GM18508 (cell line): ENCODE results near the gene APOLD1.
"Not testable (repeated sequence)": the region's sequence is repeated elsewhere in the genome, so short reads cannot be mapped to it uniquely, and the experiment has no call there.

Experiments used
- ATAC-seq: cut with Tn5 transposase; IDR thresholded peaks from one replicate; pipeline ENCODE4 v1.9.1; 2021; ENCODE audit warnings: moderate number of reproducible peaks; ENCODE audit not compliant: insufficient read depth, unreplicated experiment

The APOLD1 gene

DNA sequence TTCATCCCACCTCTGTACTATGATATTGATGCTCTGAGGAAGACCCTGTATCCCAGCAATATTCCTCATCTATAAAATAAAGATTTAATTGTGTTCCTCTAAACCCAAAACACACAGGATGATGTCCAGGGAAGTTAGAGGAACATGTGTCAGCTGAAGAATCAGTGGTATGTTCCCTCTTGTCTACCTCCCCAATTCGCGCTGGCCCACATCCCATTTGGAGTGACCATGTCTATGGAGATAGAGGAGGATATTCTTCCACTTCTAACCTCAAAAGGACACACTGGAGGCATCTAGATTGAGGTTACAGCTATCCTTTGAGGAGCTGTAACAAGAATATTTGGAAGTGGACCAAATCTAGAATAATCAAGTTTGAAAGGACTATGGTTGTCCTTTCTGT, 1.3 kb upstream of the APOLD1 start:
- no peak for ATAC-seq

DNA sequence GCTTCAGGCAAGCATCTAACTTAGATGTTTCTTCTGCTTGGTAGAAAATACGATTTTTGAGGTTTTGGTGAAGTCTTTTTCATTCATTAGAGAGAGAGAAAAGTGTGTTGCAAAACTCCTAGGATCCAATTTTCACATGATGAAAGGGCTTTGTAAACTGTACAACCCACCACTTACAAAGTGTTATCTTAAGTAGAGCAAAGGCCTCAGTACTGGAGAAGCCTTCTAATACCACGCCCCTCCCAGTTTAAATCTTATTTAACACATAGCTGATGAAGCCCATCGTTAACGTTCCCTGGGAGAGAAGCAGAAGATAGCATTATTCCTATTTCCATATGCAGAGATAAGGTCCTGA, 869 bp downstream of the APOLD1 start:
- ATAC-seq: no peak

DNA sequence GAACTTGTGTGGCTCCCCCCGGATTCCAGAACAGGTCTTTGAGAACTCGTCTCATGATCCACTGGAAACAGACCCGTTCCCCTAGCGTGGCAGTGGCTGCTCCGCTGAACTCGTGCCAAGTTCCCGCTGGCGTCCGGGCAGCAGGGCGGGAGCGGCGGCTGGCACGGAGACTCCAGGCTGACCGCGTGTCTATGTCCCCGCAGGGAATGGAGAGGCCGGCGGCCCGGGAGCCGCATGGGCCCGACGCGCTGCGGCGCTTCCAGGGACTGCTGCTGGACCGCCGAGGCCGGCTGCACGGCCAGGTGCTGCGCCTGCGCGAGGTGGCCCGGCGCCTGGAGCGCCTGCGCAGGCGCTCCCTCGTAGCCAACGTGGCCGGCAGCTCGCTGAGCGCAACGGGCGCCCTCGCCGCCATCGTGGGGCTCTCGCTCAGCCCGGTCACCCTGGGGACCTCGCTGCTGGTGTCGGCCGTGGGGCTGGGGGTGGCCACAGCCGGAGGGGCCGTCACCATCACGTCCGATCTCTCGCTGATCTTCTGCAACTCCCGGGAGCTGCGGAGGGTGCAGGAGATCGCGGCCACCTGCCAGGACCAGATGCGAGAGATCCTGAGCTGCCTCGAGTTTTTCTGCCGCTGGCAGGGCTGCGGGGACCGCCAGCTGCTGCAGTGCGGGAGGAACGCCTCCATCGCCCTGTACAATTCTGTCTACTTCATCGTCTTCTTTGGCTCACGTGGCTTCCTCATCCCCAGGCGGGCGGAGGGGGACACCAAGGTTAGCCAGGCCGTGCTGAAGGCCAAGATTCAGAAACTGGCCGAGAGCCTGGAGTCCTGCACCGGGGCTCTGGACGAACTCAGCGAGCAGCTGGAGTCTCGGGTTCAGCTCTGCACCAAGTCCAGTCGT, 1.5 kb downstream of the APOLD1 start:
- no peak for ATAC-seq

DNA sequence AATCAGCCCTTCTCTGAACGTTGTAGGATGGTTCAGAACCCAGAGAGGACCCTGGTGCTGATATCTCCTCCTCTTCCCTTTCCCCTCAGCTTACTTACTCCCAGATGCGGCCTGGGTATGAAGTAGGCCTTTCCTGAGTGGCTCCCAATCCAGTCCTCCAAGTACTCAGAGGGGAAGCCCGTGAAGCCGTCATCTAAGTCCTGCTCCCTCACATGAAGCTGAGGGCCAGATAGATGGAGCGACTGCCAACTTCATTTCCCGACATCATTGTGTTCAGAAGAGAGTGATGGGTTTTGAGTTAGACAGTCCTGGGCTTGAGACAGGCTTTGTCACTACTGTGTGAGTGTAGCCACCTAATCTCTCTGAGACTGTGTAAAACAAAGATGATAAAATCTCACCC, 2.7 kb downstream of the APOLD1 start:
- ATAC-seq: no peak

DNA sequence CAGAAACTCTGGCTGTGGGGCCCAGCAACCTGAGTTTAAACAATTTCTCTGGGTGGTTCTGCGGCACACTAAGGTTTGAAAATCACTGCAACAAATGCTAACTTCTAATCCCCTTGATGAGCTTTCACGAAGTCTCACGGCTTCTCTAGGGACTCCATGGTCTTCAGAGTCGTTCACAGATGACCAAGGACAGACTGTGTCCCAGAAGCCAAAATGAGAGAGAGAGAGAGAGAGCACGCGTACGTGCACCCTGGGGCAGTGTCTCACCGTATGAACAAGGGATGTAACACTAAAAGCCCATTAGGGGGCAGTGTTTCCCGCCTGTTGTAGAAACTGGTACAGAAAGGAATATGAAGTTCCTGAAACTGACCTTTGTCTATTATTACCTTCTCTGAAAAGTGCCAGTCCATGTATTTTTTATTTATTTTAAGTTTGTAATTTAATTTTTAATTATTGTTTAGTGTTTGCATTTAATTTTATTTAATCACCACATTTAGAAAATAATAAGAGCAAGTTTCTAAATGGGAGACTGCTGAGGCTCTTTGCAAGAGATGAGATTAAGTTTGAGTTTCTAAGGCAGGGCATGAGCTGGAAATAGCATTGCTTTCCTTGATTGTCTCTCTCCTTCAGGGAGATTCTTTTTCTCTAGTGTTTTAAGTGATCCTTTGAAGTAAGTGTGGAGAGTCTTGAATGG, 3.4 kb downstream of the APOLD1 start:
- no peak for ATAC-seq

DNA sequence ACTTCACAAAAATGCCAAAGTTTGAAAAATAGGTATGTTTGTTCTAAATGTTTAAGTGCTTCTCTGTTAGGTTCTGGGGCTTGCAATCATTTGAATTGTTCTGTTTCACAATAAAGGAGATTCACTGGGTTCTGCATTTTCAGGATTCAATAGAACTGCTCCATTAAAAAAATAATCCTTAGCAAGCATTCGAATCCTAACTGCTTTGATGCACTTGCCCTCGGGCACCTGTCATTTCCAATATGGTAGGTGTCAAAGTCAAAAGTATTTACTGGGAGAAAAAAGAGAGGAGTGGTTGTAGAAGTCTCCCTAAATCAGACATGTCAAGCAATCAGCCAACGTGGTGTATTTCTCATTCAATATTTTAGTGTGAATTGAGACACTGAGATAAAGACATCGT, 5.5 kb downstream of the APOLD1 start:
- no peak for ATAC-seq

DNA sequence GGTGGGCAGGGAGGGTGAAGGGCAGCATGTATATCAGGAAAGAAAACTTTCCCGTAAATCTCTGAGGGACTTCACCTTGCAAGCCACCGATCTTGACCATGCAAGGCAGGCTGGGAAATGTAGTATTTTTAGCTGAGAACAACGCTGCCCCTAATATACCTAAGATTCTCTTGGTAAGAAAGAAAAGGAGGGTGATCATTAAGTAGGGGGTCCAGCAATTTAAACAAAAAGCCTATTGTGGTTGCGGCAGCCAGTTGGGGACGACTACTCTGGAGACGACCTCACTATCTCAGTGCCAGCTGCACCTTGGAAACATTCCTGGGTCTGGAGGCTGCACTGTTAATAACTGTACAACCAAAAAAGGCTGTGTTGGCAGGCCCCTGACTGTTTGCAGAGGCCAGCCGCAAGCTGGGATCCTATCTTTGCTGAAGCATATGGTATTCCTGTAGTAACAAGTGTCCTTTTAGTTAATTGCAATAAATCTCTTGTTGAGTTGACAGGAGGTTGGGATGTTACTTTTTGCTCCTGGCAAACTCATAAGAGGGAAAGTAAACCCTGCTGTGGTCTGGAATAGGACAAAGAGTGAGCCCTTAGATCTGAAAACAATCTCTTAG, 6.4 kb downstream of the APOLD1 start:
- ATAC-seq: no peak

DNA sequence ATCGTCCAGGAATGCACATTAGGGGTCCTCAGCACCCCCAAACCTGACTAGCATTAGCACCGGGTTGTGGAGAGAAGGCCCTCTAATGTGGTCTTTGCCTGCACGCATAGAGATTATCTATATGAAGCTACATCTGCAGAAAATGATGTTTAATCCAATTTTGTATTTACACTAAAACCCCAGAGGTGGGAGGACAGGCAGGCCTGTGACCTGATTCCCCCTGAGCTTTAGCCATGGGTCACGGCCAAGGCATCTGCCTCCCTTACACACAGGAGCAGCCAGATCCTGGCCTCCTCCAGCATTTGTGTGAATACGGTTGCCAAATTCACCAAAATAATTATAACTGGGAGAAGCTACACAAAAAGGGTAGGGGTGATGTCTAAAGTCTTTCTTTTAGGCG, 7.0 kb downstream of the APOLD1 start:
- no peak for ATAC-seq

DNA sequence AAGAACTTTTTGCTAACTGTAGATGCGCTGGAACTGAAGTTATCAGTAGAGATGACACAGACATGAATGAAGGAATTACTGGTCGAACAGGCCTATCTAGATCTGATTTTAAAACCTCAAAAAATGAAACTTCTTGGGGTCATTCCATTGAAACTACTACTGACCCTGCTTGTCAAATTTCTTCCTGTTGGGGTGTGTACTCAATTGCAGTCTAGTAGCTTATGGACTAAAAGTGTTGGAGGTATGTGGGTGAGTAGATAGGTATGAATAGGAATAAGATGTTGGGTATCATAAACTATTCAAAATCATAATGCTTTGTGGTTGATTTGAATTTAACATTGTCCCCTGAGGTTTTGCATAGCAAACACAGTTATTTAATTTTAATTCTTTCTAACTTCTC, 9.2 kb downstream of the APOLD1 start:
- no peak for ATAC-seq

DNA sequence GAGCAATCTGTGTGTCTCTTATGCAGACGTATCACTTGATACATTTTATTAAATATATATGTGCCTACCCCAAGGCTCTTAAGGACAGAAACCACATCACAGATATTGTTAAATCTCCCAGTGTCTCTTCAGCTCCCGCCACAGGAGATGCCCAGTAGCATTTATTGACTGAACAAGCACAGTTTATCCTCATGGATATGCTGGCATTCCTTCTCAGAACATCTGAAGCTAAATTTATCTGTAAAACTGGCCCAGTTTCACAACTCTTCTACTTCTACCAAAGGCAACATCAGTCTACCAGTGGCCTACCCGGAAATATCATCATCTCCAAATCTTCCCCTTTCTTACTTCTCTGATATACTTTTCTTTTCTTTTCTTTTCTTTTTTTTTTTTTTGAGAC, 10.7 kb downstream of the APOLD1 start:
- no peak for ATAC-seq

DNA sequence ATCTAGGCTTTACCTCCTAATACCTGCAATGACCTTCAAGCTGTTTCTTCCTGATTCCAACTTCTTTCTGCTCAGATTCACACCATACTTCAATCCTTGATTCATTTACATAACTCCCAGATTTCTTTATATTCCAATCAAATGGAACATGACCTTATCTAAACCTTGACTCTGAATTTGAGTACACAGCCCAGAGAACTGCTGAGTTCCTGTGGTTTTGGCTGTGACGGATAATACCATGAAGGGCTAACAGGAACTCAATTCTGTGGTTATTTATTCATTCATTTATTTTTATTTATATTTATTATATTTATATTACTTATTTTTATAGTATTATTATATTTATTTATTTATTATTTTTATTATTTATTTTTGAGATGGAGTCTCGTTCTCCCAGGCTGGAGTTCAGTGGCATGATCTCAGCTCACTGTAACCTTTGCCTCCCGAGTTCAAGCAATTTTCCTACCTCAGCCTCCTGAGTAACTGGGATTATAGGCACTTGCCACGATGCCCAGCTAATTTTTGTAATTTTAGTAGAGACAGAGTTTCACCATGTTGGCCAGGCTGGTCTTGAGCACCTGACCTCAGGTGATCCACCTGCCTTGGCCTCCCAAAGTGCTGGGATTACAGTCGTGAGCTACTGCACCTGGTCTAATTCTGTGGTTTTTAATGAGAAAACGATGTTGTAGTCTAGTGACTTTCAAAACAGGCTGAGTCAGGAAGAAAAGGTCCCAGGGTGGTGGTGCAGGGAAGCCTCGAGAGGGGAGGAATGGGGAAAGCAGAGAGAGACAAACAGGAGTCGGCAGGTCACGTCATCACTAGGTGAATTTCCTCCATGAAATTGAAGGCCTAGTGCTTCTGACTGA, 11.7 kb downstream of the APOLD1 start:
- no peak for ATAC-seq

DNA sequence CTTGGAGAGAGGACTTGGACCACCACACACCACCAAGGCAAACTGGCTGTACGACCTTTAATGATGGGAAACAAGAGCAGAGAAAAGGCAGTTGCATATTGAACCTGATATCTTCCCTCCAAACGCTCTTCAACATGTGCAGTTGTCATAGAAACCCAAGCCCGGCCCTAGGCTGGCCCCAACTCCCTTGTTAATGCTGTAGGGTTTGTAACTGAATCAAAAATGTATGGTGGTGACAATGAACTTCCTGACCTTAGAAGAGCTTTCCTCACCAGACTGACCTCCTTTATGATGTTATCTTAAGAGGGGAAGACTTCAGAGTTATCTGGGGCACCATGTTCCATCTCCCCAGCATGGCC, 12.3 kb downstream of the APOLD1 start:
- no peak for ATAC-seq

DNA sequence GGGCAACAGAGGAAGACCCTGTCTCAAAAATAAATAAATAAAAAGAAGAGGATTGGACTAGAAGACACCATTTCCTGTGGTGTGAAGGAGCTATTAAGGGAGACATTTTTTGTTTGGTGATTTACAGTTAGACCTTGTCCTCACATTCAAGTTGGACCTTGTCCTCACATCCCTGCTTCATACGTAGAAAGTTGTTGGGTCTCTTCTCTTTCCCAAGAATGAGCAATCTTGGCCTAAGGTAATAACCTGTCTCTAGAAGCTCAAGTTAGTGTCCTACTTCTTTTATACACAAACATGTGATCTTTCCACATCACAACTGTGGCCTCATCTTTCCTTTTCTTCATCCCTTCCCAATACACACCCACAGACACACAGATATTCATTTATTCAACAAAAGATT, 13.0 kb downstream of the APOLD1 start:
- no peak for ATAC-seq

DNA sequence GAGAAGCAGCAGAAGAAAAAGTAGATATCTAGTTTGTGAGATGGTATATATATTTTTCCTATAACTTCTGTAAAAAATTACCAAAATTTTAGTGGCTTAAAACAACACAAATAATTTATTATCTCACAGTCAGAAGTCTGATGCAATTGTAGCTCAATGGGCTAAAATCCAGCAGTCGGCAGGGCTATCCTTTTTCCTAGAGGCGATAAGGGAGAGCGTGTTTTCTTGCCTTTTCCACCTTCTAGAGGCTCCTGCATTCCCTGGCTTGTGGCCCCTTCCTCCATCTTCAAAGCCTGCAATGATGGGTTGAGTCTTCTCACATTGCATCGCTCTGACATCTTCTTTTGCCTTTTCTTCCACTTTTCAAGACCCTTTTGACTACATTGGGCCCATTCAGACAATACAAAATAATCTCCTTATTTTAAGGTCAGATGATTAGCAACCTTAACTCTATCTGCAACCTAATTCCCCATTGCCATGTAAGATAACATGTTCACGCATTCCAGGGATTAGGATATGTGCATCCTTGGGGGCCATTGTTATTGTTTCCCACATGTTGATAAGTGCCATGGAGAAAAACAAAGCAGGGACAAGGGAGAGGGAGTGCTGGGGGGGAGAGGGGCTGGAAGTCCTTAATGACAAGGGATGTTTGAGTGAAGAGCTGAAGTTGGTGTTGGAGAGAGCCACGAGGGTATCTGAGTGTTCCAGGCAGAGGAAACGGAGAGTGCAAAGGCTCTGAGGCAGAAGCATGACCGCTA, 13.9 kb downstream of the APOLD1 start:
- ATAC-seq: no peak

DNA sequence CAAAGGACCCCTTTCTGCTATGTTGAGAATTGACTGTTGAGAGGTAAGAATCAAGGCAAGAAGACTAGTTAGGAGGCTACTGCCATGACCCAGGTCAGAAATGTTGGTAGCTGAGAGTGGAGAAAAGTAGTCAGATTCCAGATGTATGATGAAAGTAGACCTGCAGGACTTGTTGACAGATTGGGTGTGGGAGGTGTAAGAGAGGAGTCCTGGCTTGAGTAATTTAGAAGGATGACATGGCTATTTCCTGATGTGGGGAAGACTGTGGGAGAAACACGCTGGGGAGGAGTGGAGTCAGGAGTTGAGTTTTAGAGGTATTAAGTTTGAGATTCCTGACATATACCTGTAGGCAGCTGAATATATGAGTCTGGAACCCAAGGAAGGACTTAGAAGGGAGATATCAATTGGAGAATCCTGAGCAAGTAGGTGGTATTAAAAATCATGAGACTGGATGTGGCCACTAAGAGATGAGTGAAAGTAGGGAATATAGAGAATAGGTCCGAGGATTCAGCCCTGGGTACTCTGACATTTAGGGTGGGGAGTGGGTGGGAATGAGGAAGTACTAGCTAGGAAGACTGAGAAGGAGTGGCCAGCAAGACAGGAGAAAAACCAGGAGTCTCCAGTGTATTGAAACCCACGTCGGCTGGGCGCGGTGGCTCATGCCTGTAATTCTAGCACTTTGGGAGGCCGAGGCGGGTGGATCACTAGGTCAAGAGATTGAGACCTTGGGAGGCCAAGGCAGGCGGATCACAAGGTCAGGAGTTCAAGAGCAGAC, 15.1 kb downstream of the APOLD1 start:
- no peak for ATAC-seq

DNA sequence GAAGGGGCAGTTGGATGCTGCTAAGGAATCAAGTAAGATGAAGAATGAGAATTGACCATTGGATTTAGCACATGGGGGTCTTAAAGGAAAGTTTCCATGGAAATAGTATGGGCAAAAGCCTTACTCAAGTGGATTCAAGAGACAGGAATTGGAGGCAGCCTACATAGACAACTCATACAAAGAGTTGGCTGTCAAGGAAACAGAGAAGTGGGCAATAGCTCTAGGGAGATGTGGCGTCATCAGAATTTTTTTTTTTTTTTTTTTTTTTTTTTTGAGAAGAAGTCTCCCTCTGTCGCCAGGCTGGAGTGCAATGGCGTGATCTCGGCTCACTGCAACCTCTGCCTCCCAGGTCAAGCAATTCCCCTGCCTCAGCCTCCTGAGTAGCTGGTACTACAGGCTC, 16.2 kb downstream of the APOLD1 start:
- ATAC-seq: not testable (repeated sequence)

DNA sequence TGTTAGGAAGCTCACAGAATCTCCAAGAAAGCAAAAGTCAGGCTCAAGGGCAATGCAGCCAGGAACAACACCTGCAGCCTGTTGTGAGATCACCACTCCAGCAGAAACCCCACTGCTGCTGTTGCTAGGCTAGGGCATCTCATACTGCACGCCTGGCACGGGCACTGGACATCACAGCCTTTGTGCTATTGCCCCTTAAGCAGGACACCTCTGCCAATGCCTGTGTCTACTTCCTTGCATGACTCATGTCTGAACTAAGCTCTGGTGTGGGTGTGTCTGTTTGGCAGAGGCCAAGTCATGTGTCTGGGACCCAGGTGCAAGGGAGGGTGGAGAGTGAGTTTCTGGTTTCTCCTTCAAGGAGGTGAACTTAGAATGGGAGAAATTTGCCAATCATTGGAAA, 17.7 kb downstream of the APOLD1 start:
- ATAC-seq: peak; percentile 90

DNA sequence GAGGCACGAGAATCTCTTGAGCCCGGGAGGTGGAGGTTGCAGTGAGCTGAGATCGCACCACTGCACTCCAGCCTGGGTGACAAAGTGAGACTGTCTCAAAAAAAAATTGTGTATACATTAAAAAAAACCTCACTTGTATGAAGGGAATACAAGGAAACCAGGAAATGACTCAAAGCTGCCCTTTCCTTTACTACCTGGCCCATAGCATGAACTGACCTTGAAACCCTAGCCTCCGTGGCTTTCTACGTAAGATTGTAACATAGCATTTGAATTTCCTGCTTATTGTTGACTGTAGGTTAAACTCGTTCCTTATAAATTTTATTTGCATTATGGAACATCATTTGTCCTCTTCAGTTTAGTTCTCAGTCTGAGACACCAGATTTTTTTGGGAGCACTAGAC, 18.6 kb downstream of the APOLD1 start:
- no peak for ATAC-seq

DNA sequence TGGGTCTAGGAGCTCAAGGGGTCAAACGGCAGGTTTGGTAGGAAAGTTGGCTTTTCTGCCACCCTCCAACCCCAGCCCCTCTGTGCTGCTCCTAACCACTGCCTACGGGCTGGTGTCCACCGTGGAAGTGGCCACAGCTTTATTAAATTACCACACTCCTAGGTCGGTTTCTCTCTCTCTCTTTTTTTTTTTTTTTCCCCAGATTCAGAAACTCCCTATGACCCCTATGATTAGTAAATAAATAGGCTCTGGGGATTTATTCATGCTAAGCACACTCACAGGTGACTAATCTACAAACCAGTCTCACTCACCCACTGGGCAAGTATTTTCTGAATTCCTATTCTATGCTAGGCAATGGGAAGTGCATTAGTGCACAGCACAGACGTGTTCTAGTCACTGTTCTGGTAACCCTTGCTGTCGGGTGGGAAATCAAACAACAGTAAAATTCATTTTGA, 19.0 kb downstream of the APOLD1 start:
- ATAC-seq: no peak
